Hepatocyte (in vitro differentiated cells): ENCODE data around the gene JPH2.

ENCODE experiments used
- EZH2 ChIP-seq: fragments of 200-600 bp; sonication (generic); IDR thresholded peaks from 2 replicates; pipeline ENCODE4 v1.6.1; 2016; ENCODE audit warnings: antibody characterized with exemption, mild to moderate bottlenecking, borderline replicate concordance
- TF ChIP-seq, protein P1 (sequence below): fragments of 200-600 bp; sonication (generic); IDR thresholded peaks from 2 replicates; pipeline ENCODE4 v1.5.1; 2016; ENCODE audit warnings: antibody characterized with exemption, mild to moderate bottlenecking; ENCODE audit not compliant: poor library complexity

DNA sequence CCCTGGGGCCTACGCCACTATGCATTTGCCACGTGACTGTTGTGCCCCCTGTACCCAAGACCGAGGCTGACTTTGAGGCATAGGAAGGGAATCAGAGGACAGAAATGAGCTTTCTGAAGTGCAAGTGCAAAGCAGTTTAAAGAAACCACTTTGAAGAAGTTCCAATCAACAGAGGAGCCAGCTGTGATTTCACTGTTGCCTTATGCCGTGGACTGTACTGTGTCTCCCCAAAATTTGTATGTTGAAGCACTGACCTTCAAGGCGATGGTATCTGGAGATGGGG, 111.1 kb downstream of the JPH2 start:
- no peak for TF ChIP-seq EZH2
- TF ChIP-seq, protein P1, sequence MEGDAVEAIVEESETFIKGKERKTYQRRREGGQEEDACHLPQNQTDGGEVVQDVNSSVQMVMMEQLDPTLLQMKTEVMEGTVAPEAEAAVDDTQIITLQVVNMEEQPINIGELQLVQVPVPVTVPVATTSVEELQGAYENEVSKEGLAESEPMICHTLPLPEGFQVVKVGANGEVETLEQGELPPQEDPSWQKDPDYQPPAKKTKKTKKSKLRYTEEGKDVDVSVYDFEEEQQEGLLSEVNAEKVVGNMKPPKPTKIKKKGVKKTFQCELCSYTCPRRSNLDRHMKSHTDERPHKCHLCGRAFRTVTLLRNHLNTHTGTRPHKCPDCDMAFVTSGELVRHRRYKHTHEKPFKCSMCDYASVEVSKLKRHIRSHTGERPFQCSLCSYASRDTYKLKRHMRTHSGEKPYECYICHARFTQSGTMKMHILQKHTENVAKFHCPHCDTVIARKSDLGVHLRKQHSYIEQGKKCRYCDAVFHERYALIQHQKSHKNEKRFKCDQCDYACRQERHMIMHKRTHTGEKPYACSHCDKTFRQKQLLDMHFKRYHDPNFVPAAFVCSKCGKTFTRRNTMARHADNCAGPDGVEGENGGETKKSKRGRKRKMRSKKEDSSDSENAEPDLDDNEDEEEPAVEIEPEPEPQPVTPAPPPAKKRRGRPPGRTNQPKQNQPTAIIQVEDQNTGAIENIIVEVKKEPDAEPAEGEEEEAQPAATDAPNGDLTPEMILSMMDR: no peak
